ENCODE data around the gene PPARGC1A.

Gene PPARGC1A

GRCh38 chr4:23837371-23837770 is 52.5 kb downstream of the PPARGC1A start:
- DNase-seq, result no peak

GRCh38 chr4:23835774-23836478 is 53.9 kb downstream of the PPARGC1A start:
- DNase-seq, result no peak

- DNase-seq, result no peak
Observed at GRCh38 chr4:23828779-23829178, 61.1 kb downstream of the PPARGC1A start.

- DNase-seq, result no peak
Observed at GRCh38 chr4:23828020-23828715, 61.7 kb downstream of the PPARGC1A start.

- no peak for DNase-seq
Observed at GRCh38 chr4:23822181-23822580, 67.7 kb downstream of the PPARGC1A start.

- no peak for DNase-seq
Observed at GRCh38 chr4:23819041-23819511, 70.8 kb downstream of the PPARGC1A start.

- no peak for DNase-seq
Observed at GRCh38 chr4:23818097-23818885, 71.6 kb downstream of the PPARGC1A start.

- DNase-seq, result no peak
Observed at GRCh38 chr4:23814996-23815660, 74.7 kb downstream of the PPARGC1A start.

- no peak for DNase-seq
Observed at GRCh38 chr4:23814587-23814986, 75.3 kb downstream of the PPARGC1A start.

- no peak for DNase-seq
Observed at GRCh38 chr4:23811161-23811560, 78.7 kb downstream of the PPARGC1A start.

- no peak for DNase-seq
Observed at GRCh38 chr4:23805450-23805851, 84.4 kb downstream of the PPARGC1A start.

GRCh38 chr4:23789762-23790161 is 100.1 kb downstream of the PPARGC1A start:
- no peak for DNase-seq

GRCh38 chr4:23788460-23788859 is 101.4 kb downstream of the PPARGC1A start:
- DNase-seq, result no peak

GRCh38 chr4:23788027-23788426 is 101.8 kb downstream of the PPARGC1A start:
- no peak for DNase-seq

- no peak for DNase-seq
Observed at GRCh38 chr4:23782778-23783437, 106.9 kb downstream of the PPARGC1A start.

- no peak for DNase-seq
Observed at GRCh38 chr4:23779839-23780238, 110.0 kb downstream of the PPARGC1A start.

GRCh38 chr4:23779422-23779821 is 110.4 kb downstream of the PPARGC1A start:
- DNase-seq, result no peak

- no peak for DNase-seq
Observed at GRCh38 chr4:23775694-23776093, 114.2 kb downstream of the PPARGC1A start.

GRCh38 chr4:23774909-23775308 is 114.9 kb downstream of the PPARGC1A start:
- DNase-seq, result no peak

- no peak for DNase-seq
Observed at GRCh38 chr4:23773884-23774636, 115.8 kb downstream of the PPARGC1A start.

GRCh38 chr4:23770011-23770410 is 119.8 kb downstream of the PPARGC1A start:
- no peak for DNase-seq

GRCh38 chr4:23769406-23769805 is 120.4 kb downstream of the PPARGC1A start:
- DNase-seq, result no peak
